IMR-90 (cell line): ENCODE results near the gene SYT8. TPM values are rescaled to one million over a fixed set of nuclear protein-coding genes. Genes with fewer than 3 reads are reported as not detected.

ENCODE experiments used
- FOS ChIP-seq: fragments of 150-350 bp; IDR thresholded peaks from 2 replicates; pipeline ENCODE4 v1.6.1; 2016; ENCODE audit warnings: low read depth, low read length
- USF2 ChIP-seq: fragments of 150-350 bp; IDR thresholded peaks from 2 replicates; pipeline ENCODE4 v1.6.1; 2017; ENCODE audit warnings: mild to moderate bottlenecking, antibody characterized with exemption, low read length, low read depth
- polyA plus RNA-seq, 3 experiments: library from polyadenylated mRNA; depleted of rRNA; stranded (reverse); fragments of >200 nt; gene quantifications; 2 replicates each; pipeline ENCODE4 v1.2.3, GENCODE V29; 2012; ENCODE audit warnings: low replicate concordance in 1 of 3
- total RNA-seq: library from RNA; depleted of rRNA; stranded (reverse); fragments of >200 nt; gene quantifications from 2 replicates; pipeline ENCODE4 v1.2.3, GENCODE V29; 2012

SYT8 gene
- total and polyA plus RNA-seq, 2 of the 4 experiments (the other 2 are of a cell fraction): not detected

DNA sequence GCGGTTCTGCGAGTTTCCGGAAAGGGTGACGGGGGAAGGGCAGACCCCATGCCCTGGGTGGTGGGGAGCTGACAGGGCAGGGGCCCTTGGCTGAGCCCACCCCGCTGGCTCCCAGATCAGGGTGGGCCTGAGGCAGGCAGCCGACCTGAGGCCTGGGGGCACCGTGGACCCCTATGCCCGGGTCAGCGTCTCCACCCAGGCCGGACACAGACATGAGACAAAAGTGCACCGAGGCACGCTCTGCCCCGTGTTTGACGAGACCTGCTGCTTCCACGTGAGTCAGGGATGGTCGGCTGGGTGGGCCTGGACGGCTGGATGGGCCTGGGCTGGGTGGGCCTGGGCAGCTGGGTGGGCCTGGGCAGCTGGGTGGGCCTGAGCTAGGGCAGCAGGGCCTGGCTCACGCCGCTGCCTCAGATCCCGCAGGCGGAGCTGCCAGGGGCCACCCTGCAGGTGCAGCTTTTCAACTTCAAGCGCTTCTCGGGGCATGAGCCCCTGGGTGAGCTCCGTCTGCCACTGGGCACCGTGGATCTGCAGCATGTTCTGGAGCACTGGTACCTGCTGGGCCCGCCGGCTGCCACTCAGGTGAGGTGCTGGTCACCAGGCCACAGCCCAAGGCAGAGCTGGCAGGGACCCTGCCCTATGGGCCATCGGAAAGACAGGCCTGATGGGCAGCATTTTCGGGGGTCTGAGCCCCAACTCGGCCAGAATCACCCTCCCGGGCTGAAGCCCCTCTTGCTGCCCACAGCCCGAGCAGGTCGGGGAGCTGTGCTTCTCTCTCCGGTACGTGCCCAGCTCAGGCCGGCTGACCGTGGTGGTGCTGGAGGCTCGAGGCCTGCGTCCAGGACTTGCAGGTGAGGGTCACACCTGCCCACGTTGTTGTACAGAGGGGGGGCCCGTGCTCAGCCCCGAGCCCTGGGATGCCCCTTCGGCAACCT is 1.5 kb downstream of the SYT8 start (continued):
- TF ChIP-seq USF2 (no peak), FOS (no peak)
